IPS-18c (cell line): ENCODE results near the gene SATB1.

Experiments
- H3K4me3 ChIP-seq: 2 replicates; pipeline ENCODE4 v1.7.0; 2013; ENCODE audit warnings: low read depth, mild to moderate bottlenecking, low read length, moderate library complexity; ENCODE audit not compliant: insufficient read depth
- H3K9me3 ChIP-seq: one replicate; pipeline ENCODE4 v1.6.1; 2013; ENCODE audit warnings: mild to moderate bottlenecking, low read length, moderate library complexity; ENCODE audit not compliant: control insufficient read depth, insufficient read depth

Gene SATB1

GRCh38 chr3:18438586-18438985, 13.4 kb upstream of the SATB1 start:
- Histone ChIP-seq H3K9me3 (no peaks in the 10 kb centered on the region), H3K4me3 (no peak overlapping the region)

- Histone ChIP-seq H3K9me3 (no peaks in the 10 kb centered on the region), H3K4me3 (no peak overlapping the region)
Observed at GRCh38 chr3:18436213-18436612, 11.1 kb upstream of the SATB1 start.

GRCh38 chr3:18434711-18435110, 9.6 kb upstream of the SATB1 start:
- H3K9me3 ChIP-seq: no peaks in the 10 kb centered on the region
- no peak overlapping the region for H3K4me3 ChIP-seq

- no peaks in the 10 kb centered on the region for H3K9me3 ChIP-seq
Observed at GRCh38 chr3:18432752-18433151, 7.6 kb upstream of the SATB1 start.

GRCh38 chr3:18431266-18431665, 6.1 kb upstream of the SATB1 start:
- Histone ChIP-seq H3K9me3 (no peaks in the 10 kb centered on the region), H3K4me3 (no peak overlapping the region)

More at GRCh38 chr3:18432752-18433151, 7.6 kb upstream of the SATB1 start:
- H3K4me3 ChIP-seq: no peak overlapping the region

GRCh38 chr3:18428991-18429745, 4.0 kb upstream of the SATB1 start:
- H3K9me3 ChIP-seq: no peaks in the 10 kb centered on the region
- no peak overlapping the region for H3K4me3 ChIP-seq

- no peak overlapping the region for H3K4me3 ChIP-seq
Observed at GRCh38 chr3:18428036-18428435, 2.9 kb upstream of the SATB1 start.

GRCh38 chr3:18426597-18427193, 1.6 kb upstream of the SATB1 start:
- Histone ChIP-seq H3K4me3 (no peak overlapping the region), H3K9me3 (no peaks in the 10 kb centered on the region)

More at GRCh38 chr3:18428036-18428435, 2.9 kb upstream of the SATB1 start:
- H3K9me3 ChIP-seq: no peaks in the 10 kb centered on the region

- Histone ChIP-seq H3K4me3 (peak overlapping the region; percentile 79), H3K9me3 (no peaks in the 10 kb centered on the region)
Observed at GRCh38 chr3:18425641-18426257, 610 bp upstream of the SATB1 start.

GRCh38 chr3:18424213-18424728, 868 bp downstream of the SATB1 start:
- peak overlapping the region; percentile 79 for H3K4me3 ChIP-seq

GRCh38 chr3:18423401-18424212, 1.5 kb downstream of the SATB1 start:
- Histone ChIP-seq H3K4me3 (peak overlapping the region; percentile 79), H3K9me3 (no peaks in the 10 kb centered on the region)

More at GRCh38 chr3:18424213-18424728, 868 bp downstream of the SATB1 start:
- H3K9me3 ChIP-seq: no peaks in the 10 kb centered on the region

GRCh38 chr3:18422972-18423371, 2.2 kb downstream of the SATB1 start:
- Histone ChIP-seq H3K4me3 (peak overlapping the region; percentile 79; the same call in 1 of the 2 replicates), H3K9me3 (no peaks in the 10 kb centered on the region)

GRCh38 chr3:18420555-18420954, 4.6 kb downstream of the SATB1 start:
- H3K9me3 ChIP-seq: no peaks in the 10 kb centered on the region
- no peak overlapping the region for H3K4me3 ChIP-seq

- H3K9me3 ChIP-seq: no peaks in the 10 kb centered on the region
- H3K4me3 ChIP-seq: no peak overlapping the region
Observed at GRCh38 chr3:18419232-18419631, 5.9 kb downstream of the SATB1 start.

- Histone ChIP-seq H3K9me3 (no peaks in the 10 kb centered on the region), H3K4me3 (no peak overlapping the region)
Observed at GRCh38 chr3:18417904-18418572, 7.1 kb downstream of the SATB1 start.

GRCh38 chr3:18416332-18416731, 8.8 kb downstream of the SATB1 start:
- H3K4me3 ChIP-seq: no peak overlapping the region
- no peaks in the 10 kb centered on the region for H3K9me3 ChIP-seq

GRCh38 chr3:18415839-18416238, 9.3 kb downstream of the SATB1 start:
- H3K9me3 ChIP-seq: no peaks in the 10 kb centered on the region
- no peak overlapping the region for H3K4me3 ChIP-seq
